Measurements from ENCODE around the gene CAMK2G. TPM values are rescaled to one million over a fixed set of nuclear protein-coding genes. Genes with fewer than 3 reads are reported as not detected.

Gene CAMK2G
- total RNA-seq, 6 experiments from 2014 or later: 8.3 to 10.7 (median 9.4) TPM

- no peak for DNase-seq
- WGBS (ENCODE audit: insufficient coverage, low coverage, low lambda C conversion rate, missing lambda C conversion rate): 92% methylated on average over 4 of the region's 4 CpGs
- no peak for TF ChIP-seq POLR2A (IDR thresholded peaks at IDR 0.05)
- TF ChIP-seq, protein P1, sequence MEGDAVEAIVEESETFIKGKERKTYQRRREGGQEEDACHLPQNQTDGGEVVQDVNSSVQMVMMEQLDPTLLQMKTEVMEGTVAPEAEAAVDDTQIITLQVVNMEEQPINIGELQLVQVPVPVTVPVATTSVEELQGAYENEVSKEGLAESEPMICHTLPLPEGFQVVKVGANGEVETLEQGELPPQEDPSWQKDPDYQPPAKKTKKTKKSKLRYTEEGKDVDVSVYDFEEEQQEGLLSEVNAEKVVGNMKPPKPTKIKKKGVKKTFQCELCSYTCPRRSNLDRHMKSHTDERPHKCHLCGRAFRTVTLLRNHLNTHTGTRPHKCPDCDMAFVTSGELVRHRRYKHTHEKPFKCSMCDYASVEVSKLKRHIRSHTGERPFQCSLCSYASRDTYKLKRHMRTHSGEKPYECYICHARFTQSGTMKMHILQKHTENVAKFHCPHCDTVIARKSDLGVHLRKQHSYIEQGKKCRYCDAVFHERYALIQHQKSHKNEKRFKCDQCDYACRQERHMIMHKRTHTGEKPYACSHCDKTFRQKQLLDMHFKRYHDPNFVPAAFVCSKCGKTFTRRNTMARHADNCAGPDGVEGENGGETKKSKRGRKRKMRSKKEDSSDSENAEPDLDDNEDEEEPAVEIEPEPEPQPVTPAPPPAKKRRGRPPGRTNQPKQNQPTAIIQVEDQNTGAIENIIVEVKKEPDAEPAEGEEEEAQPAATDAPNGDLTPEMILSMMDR (IDR thresholded peaks at IDR 0.05): no peak
- Histone ChIP-seq H3K36me3 (peaks cover 0 to 16% (median 0%) of the 10 kb centered on the region in 4 donors), H3K27ac (no peak overlapping the region), H3K4me3 (no peak overlapping the region), H3K9me3 (no peaks in the 10 kb centered on the region), H3K4me1 (no peaks in the 10 kb centered on the region), H3K27me3 (no peaks in the 10 kb centered on the region)
- ATAC-seq: no peak
- intact Hi-C loops (cut with DNase I): no loop called here
Observed at GRCh38 chr10:73864229-73864628, 10.1 kb downstream of the CAMK2G start.

- 62% methylated on average over 3 of the region's 5 CpGs for WGBS (ENCODE audit: insufficient coverage, low coverage, low lambda C conversion rate, missing lambda C conversion rate)
- peaks cover 0 to 13% (median 0%) of the 10 kb centered on the region in 4 donors for H3K36me3 ChIP-seq
- no peaks in the 10 kb centered on the region for H3K27me3 ChIP-seq
- H3K27ac ChIP-seq: no peak overlapping the region
- peaks cover 0 to 2% (median 0%) of the 10 kb centered on the region in 4 donors for H3K4me1 ChIP-seq
- TF ChIP-seq POLR2A (IDR thresholded peaks at IDR 0.05): no peak
- TF ChIP-seq, protein P1 (IDR thresholded peaks at IDR 0.05): no peak
- H3K9me3 ChIP-seq: no peaks in the 10 kb centered on the region
- no peak for DNase-seq
- intact Hi-C loops (cut with DNase I): no loop called here
- no peak for ATAC-seq
- no peak overlapping the region for H3K4me3 ChIP-seq
Observed at GRCh38 chr10:73863039-73863817, 11.1 kb downstream of the CAMK2G start.

GRCh38 chr10:73862011-73862410 lies 12.3 kb downstream of the CAMK2G start:
- Histone ChIP-seq H3K9me3 (no peaks in the 10 kb centered on the region), H3K27me3 (no peaks in the 10 kb centered on the region), H3K4me3 (no peak overlapping the region), H3K36me3 (peaks cover 0 to 13% (median 0%) of the 10 kb centered on the region in 4 donors), H3K27ac (no peak overlapping the region), H3K4me1 (peaks cover 0 to 8% (median 0%) of the 10 kb centered on the region in 4 donors)
- WGBS (ENCODE audit: insufficient coverage, low coverage, low lambda C conversion rate, missing lambda C conversion rate): 66% methylated on average over 5 of the region's 8 CpGs
- DNase-seq: no peak
- ATAC-seq: no peak
- intact Hi-C loops (cut with DNase I): no loop called here
- TF ChIP-seq POLR2A (IDR thresholded peaks at IDR 0.05): no peak
- TF ChIP-seq, protein P1 (IDR thresholded peaks at IDR 0.05): no peak

DNA sequence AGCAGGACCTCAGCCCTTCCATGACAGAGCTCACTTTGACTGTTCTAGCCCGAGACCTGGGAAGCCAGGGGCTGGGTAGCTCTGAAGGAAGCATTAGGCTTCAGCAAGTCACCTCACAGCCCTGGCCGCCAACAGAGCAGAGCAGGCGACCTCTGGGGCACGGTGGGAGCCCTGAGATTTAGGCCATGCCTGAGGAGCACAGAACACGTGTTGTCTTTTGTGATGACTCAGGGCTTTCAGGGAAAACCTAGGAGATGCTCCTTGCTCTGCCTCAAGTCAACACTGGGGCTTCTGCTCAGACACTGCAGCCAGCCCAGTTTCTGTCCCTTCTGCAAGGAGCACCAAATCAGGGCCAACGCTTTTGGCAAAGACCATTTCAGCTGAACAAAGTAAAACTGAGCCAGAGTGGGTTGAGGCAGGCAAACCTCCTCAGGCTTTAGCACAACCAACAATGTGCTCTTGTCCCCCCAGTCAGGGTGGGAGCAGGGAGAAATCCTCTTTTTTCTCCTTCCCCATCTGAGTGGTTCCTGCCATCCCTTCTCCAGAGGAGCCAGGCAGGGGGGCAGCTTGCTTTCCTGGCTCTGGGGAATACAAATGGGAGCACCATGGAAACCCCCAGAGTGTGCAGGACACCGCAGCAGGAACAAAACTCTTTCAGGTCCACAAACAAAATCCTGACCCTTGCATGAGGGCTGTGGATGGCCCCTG lies 14.4 kb downstream of the CAMK2G start:
- no peak for TF ChIP-seq POLR2A (IDR thresholded peaks at IDR 0.05)
- TF ChIP-seq, protein P1 (IDR thresholded peaks at IDR 0.05): no peak
- intact Hi-C loops (cut with DNase I): no loop called here
- H3K9me3 ChIP-seq: no peaks in the 10 kb centered on the region
- no peaks in the 10 kb centered on the region for H3K27me3 ChIP-seq
- peak in 1 of 4 donors; percentile 5 for ATAC-seq
- H3K4me3 ChIP-seq: no peak overlapping the region
- H3K36me3 ChIP-seq: peaks cover 0 to 13% (median 0%) of the 10 kb centered on the region in 4 donors
- H3K27ac ChIP-seq: no peak overlapping the region
- no peak for DNase-seq
- H3K4me1 ChIP-seq: peaks cover 0 to 8% (median 0%) of the 10 kb centered on the region in 4 donors
- no CpG with 5 or more reads among the region's 7 CpGs for WGBS (ENCODE audit: insufficient coverage, low coverage, low lambda C conversion rate, missing lambda C conversion rate)

Measured in right lobe of liver (tissue), 6 donors.